Thymus (tissue), 11 donors: ENCODE measurements around the gene ZNF674. TPM values are rescaled to one million over a fixed set of nuclear protein-coding genes. Genes with fewer than 3 reads are reported as not detected.
"Not testable (repeated sequence)": the region's sequence is repeated elsewhere in the genome, so short reads cannot be mapped to it uniquely, and the experiment has no call there.

ENCODE experiments used
- DNase-seq, 9 donors: peaks; one replicate each; pipeline ENCODE4 v3.0.0-alpha.2; 2013; ENCODE audit warnings: low spot score in 9 of 9, low read depth in 6 of 9, missing footprints in 1 of 9
- H3K27ac ChIP-seq, 2 donors: one replicate each; pipeline ENCODE4 v1.5.1; 2013; ENCODE audit warnings: control low read depth in 1 of 2, low read depth in 1 of 2, low read length in 1 of 2, mild to moderate bottlenecking in 1 of 2, moderate library complexity in 1 of 2
- H3K27me3 ChIP-seq, 2 donors: one replicate each; pipeline ENCODE4 v1.5.1; 2013; ENCODE audit warnings: low read length in 1 of 2; ENCODE audit not compliant: control insufficient read depth in 2 of 2, insufficient read depth in 1 of 2
- H3K36me3 ChIP-seq, 2 donors: one replicate each; pipeline ENCODE4 v1.5.1; 2013; ENCODE audit warnings: low read length in 1 of 2, mild to moderate bottlenecking in 1 of 2, moderate library complexity in 1 of 2; ENCODE audit not compliant: control insufficient read depth in 2 of 2, insufficient read depth in 2 of 2
- H3K4me1 ChIP-seq, 2 donors: one replicate each; pipeline ENCODE4 v1.5.1; 2013; ENCODE audit warnings: low read length in 2 of 2; ENCODE audit not compliant: control insufficient read depth in 2 of 2, insufficient read depth in 2 of 2
- H3K4me3 ChIP-seq, 2 donors: one replicate each; pipeline ENCODE4 v1.5.1; 2013; ENCODE audit warnings: low read length in 2 of 2, control low read depth in 1 of 2, mild to moderate bottlenecking in 1 of 2
- H3K9me3 ChIP-seq, 2 donors: one replicate each; pipeline ENCODE4 v1.5.1; 2013; ENCODE audit warnings: low read length in 1 of 2, mild to moderate bottlenecking in 1 of 2; ENCODE audit not compliant: control insufficient read depth in 2 of 2, insufficient read depth in 1 of 2
- WGBS: extraction: QIAGEN DNeasy Blood & Tissue Kit; methylation state at CpG from one replicate; pipeline ENCODE4 v1.1.7; 2013; 5-methylcytosine and 5-hydroxymethylcytosine counted together
- polyA plus RNA-seq: library from polyadenylated mRNA; stranded (reverse); fragments of 200-250 nt; gene quantifications from one replicate; pipeline ENCODE4 v1.2.3, GENCODE V29; 2013
- total RNA-seq: library from RNA; stranded (reverse); fragments of 120-200 nt; gene quantifications from one replicate; pipeline ENCODE4 v1.2.4, GENCODE V29; 2013
- donor health status: healthy.

ZNF674 gene
- total and polyA plus RNA-seq, 2 donors: 2.8 to 3.8 TPM

- not testable (repeated sequence) for H3K4me1 ChIP-seq, H3K36me3 ChIP-seq, H3K9me3 ChIP-seq, H3K27me3 ChIP-seq, DNase-seq, H3K4me3 ChIP-seq, H3K27ac ChIP-seq
- WGBS: 92% methylated on average over 5 of the region's 6 CpGs
Observed at GRCh38 chrX:46528640-46529039, 16.6 kb downstream of the ZNF674 start.

DNA sequence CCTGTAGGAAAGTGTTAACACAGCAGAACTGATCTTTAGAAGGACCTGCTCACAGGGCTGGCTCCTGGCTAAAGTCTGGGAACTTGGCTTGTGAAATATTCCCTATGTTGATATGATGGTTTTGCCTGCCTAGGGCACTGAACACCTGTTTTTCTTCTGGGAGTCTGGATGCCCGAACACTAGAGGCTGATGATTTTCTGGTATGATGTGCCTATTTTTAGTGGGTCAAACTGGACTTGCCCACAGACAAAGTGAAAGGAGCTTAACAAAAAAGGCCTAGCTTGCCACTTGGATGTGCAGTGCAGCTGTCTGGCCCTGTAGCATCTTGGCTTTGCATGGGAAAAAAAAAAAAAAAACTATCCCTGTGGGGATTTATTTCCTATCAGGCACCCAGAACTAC, 39.1 kb downstream of the ZNF674 start:
- Histone ChIP-seq H3K27me3 (no peaks in the 10 kb centered on the region), H3K27ac (no peak overlapping the region), H3K9me3 (peaks cover 0 to 9% of the 10 kb centered on the region in 2 donors), H3K4me1 (no peaks in the 10 kb centered on the region), H3K4me3 (no peak overlapping the region), H3K36me3 (peaks cover 0 to 3% of the 10 kb centered on the region in 2 donors)
- WGBS: 100% methylated on average over 1 of the region's 1 CpG
- no peak for DNase-seq

- Histone ChIP-seq H3K9me3 (peaks cover 0 to 19% of the 10 kb centered on the region in 2 donors), H3K4me3 (no peak overlapping the region), H3K36me3 (peaks cover 0 to 3% of the 10 kb centered on the region in 2 donors), H3K4me1 (no peaks in the 10 kb centered on the region), H3K27ac (no peak overlapping the region), H3K27me3 (no peaks in the 10 kb centered on the region)
- WGBS: 96% methylated on average over 2 of the region's 2 CpGs
- no peak for DNase-seq
Observed at GRCh38 chrX:46502848-46503247, 42.4 kb downstream of the ZNF674 start.

- H3K27me3 ChIP-seq: no peaks in the 10 kb centered on the region
- H3K27ac ChIP-seq: no peak overlapping the region
- H3K4me1 ChIP-seq: no peaks in the 10 kb centered on the region
- no peak for DNase-seq
- peaks cover 0 to 14% of the 10 kb centered on the region in 2 donors for H3K9me3 ChIP-seq
- H3K4me3 ChIP-seq: no peak overlapping the region
- 98% methylated on average over 1 of the region's 1 CpG for WGBS
- H3K36me3 ChIP-seq: peaks cover 0 to 3% of the 10 kb centered on the region in 2 donors
Observed at GRCh38 chrX:46500054-46500453, 45.2 kb downstream of the ZNF674 start.

DNA sequence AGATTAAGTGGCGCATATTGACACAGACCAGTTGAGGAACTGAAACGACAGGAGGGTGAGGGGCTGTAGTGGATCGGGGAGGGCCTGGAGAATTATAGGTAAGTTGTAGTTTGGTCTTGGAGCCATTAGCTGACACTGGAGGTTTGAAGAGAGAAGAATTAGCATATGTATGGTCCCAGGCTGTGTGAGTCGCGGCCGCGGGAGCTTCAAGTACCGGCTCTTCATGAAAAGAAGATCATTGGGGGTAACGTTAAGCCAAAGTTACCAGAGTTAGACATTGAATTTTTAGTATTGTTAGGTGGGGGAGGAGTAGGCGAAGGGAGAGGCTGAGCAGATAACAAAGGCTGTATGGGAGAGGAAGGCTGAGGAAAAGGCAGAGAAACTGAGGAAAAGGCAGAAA, 56.5 kb downstream of the ZNF674 start:
- H3K9me3 ChIP-seq: peaks cover 0 to 5% of the 10 kb centered on the region in 2 donors
- no peaks in the 10 kb centered on the region for H3K36me3 ChIP-seq
- H3K4me3 ChIP-seq: no peak overlapping the region
- no peaks in the 10 kb centered on the region for H3K27me3 ChIP-seq
- H3K4me1 ChIP-seq: no peaks in the 10 kb centered on the region
- WGBS: 96% methylated on average over 10 of the region's 10 CpGs
- DNase-seq: no peak
- no peak overlapping the region for H3K27ac ChIP-seq

DNA sequence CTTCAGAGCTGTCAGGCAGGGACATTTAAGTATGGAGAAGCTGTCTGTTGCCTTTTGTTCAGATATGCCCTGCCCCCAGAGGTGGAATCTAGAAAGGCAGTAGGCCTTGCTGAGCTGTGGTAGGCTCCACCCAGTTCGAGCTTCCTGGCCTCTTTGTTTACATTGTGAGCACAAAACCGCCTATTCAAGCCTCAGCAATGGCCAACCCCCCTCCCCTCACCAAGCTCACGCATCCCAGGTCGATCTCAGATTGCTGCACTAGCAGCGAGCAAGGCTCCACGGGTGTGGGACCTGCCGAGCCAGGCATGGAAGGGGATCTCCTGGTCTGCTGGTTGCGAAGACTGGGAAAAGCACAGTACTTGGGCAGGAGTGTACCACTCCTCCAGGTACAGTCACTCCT, 59.3 kb downstream of the ZNF674 start:
- Histone ChIP-seq H3K36me3 (no peaks in the 10 kb centered on the region), H3K4me1 (no peaks in the 10 kb centered on the region)

DNA sequence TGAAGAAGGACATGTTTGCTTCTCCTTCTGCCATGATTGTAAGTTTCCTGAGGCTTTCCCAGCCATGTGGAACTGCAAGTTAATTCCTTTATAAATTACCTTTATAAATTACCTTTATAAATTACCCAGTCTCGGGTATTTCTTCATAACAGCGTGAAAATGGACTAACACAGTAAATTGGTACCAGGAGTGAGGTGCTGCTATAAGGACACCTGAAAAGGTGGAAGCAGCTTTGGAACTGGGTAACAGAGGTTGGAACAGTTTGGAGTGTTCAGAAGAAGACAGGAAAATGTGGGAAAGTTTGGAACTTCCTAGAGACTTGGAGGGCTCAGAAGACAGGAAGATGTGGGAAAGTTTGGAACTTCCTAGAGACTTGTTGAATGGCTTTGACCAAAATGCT, 66.6 kb downstream of the ZNF674 start:
- H3K9me3 ChIP-seq, H3K4me3 ChIP-seq, H3K36me3 ChIP-seq, H3K4me1 ChIP-seq, H3K27me3 ChIP-seq, DNase-seq, H3K27ac ChIP-seq: not testable (repeated sequence)
- WGBS: 100% methylated on average over 2 of the region's 2 CpGs

More for the DNA sequence above, 59.3 kb downstream of the ZNF674 start:
- no peaks in the 10 kb centered on the region for H3K27me3 ChIP-seq
- 97% methylated on average over 8 of the region's 8 CpGs for WGBS
- H3K27ac ChIP-seq: no peak overlapping the region
- no peak for DNase-seq
- peaks cover 0 to 5% of the 10 kb centered on the region in 2 donors for H3K9me3 ChIP-seq
- H3K4me3 ChIP-seq: no peak overlapping the region

DNA sequence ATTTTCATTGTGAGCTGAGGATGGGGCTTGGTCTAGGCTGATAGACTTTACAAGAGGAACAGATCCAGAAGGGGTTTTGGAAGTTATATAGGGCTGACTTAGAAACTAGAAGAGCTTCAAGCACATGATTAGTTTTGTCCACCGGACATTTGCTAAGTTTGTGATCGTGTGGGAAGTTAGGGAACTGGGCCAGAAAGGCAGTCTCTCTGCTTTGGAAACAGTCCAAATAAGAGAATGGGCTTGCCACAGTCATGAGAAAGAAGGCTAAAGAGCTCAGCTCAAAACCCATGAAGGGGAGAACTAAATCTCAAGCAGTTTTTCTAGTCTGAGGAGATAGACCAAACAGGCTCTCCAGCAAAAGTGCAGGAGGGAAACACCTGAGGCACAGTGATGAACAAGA, 67.8 kb downstream of the ZNF674 start:
- H3K27me3 ChIP-seq: no peaks in the 10 kb centered on the region
- no peaks in the 10 kb centered on the region for H3K9me3 ChIP-seq
- WGBS: 81% methylated on average over 2 of the region's 2 CpGs
- no peaks in the 10 kb centered on the region for H3K4me1 ChIP-seq
- H3K4me3 ChIP-seq: no peak overlapping the region
- no peak overlapping the region for H3K27ac ChIP-seq
- DNase-seq: no peak
- H3K36me3 ChIP-seq: peaks cover 2 to 4% of the 10 kb centered on the region in 2 donors

- Histone ChIP-seq H3K4me1 (no peaks in the 10 kb centered on the region), H3K4me3 (no peak overlapping the region), H3K36me3 (peaks cover 5 to 10% of the 10 kb centered on the region in 2 donors), H3K27me3 (no peaks in the 10 kb centered on the region), H3K9me3 (no peaks in the 10 kb centered on the region), H3K27ac (no peak overlapping the region)
- WGBS: 98% methylated on average over 1 of the region's 1 CpG
- DNase-seq: no peak
Observed at GRCh38 chrX:46465203-46465602, 80.0 kb downstream of the ZNF674 start.

- WGBS: 58% methylated on average over 3 of the region's 3 CpGs
- H3K4me1 ChIP-seq: no peaks in the 10 kb centered on the region
- no peak for DNase-seq
- no peak overlapping the region for H3K27ac ChIP-seq
- no peaks in the 10 kb centered on the region for H3K27me3 ChIP-seq
- H3K9me3 ChIP-seq: no peaks in the 10 kb centered on the region
- no peak overlapping the region for H3K4me3 ChIP-seq
- H3K36me3 ChIP-seq: peaks cover 5 to 10% of the 10 kb centered on the region in 2 donors
Observed at GRCh38 chrX:46463682-46464081, 81.5 kb downstream of the ZNF674 start.
